Measurements from ENCODE around the gene VSX2.
A peak's percentile ranks its signal among the peaks of the same experiment; 100 is the strongest.

The VSX2 gene

GRCh38 chr14:74238974-74239847, at the start of gene VSX2:
VSX2 (plus strand) TSS chr14:74239449; CDS start chr14:74239562, 113 bp downstream.
- DNase-seq (ENCODE audit: low spot score) = no peak

- no peak for DNase-seq (ENCODE audit: low spot score)
Measured at GRCh38 chr14:74190927-74191575, 48.2 kb upstream of the VSX2 start.

DNA sequence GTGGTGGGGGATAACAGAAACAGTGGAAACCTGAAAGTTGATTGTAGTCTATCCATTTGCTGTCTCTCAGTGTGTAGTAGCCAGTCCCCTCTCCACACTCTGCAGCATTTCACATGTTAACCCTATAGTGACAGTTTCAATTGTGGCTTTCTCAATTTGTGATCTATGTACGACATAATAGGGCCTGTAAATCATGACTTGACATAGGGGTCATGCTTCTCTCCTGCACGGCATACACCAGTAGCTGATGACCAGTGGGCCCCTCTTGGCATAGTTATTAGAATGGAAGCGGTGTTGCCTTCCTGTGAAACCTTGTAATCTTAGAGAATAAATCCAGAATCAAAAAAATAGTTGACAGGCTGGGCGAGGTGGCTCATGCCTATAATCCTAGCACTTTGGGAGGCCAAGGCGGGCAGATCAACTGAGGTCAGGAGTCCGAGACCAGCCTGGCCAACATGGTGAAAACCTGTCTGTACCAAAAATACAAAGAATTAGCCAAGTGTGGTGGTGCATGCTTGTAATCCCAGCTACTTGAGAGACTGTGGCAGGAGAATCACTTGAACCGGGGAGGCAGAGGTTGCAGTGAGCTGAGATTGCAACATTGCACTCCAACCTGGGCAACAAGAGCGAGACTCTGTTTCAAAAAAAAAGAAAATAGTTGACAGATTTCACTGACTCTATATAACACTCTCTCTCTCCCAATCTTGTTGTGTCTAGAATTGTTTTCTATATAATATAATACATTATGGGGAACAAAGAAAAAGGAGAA, 44.6 kb upstream of the VSX2 start:
- no peak for DNase-seq (ENCODE audit: low spot score)

- no peak for DNase-seq (ENCODE audit: low spot score)
Measured at GRCh38 chr14:74195623-74196022, 43.6 kb upstream of the VSX2 start.

- DNase-seq (ENCODE audit: low spot score) = no peak
Measured at GRCh38 chr14:74198441-74199234, 40.6 kb upstream of the VSX2 start.

- no peak for DNase-seq (ENCODE audit: low spot score)
Measured at GRCh38 chr14:74202113-74202512, 37.1 kb upstream of the VSX2 start.

GRCh38 chr14:74203639-74204038, 35.6 kb upstream of the VSX2 start:
- DNase-seq (ENCODE audit: low spot score) = no peak

GRCh38 chr14:74204491-74204890, 34.8 kb upstream of the VSX2 start:
- DNase-seq (ENCODE audit: low spot score) = no peak

DNA sequence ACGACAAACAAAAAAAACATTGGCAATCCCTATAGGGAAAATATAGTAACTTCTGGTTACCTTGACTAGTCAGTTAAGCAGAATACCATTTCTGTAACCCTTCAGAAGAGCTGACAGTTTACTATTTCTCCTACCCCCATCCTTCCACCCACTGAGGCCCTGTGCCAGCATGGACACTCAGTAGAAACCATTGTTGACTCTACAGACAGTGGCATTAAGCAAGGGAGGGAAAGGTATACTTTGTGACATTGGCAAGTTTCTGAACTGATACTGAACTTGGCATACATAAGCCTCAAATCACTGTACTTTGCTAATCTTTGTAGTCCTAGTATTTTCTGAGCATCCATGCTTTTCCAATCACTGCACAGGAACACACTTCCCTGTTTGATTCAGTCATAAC, 33.4 kb upstream of the VSX2 start:
- no peak for DNase-seq (ENCODE audit: low spot score)

GRCh38 chr14:74207943-74208342, 31.3 kb upstream of the VSX2 start:
- DNase-seq (ENCODE audit: low spot score) = no peak

DNA sequence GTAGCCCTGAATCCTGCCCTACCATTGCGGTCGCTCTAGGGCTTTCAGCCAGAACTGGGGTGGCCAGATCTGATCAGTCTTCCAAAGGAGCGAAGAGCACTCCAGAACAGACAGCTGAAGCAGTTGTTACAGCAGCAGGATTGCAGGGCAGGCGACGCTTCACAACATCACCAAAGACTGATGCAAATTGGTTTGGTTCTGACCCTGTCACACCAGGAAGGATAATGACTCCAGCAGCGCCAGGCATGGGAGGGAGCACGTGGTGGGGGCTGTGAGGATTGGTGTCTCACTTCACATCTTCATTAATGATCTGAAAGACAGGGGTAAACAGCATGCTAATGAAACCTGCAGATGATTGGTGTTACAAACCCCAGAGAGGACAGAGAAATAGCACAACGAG, 30.6 kb upstream of the VSX2 start:
- DNase-seq (ENCODE audit: low spot score) = no peak

DNA sequence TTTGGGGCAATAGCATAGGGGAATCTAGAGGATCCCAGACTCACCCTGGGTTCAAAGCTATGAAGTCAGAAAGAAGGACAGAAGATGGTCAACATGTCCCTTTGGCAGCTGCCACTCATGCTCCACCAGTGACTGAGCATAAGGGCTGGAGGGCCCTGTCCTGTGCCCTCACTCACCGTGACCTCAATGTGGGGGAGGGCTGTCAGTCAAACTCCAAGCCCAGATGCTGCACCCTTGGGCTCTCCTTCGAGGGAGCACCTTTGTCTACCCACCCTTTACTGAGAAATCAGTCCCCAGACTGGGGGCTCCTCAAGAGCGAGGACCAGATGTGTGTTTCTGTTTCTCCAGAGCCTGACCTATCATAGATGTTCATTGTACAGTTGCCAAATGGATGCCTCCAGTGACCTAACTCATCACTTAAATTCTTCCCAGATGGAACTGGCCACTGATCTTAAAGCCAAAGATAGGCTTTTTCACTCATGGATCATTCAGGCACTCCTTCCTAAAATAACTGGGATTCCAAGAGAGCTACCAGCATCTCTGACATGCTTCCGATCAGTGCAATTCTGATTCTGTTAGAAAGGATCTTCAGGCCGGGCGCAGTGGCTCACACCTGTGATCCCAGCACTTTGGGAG, 27.2 kb upstream of the VSX2 start:
- no peak for DNase-seq (ENCODE audit: low spot score)

GRCh38 chr14:74213907-74214803, 25.1 kb upstream of the VSX2 start:
- DNase-seq (ENCODE audit: low spot score) = no peak

- no peak for DNase-seq (ENCODE audit: low spot score)
Measured at GRCh38 chr14:74216671-74217070, 22.6 kb upstream of the VSX2 start.

DNA sequence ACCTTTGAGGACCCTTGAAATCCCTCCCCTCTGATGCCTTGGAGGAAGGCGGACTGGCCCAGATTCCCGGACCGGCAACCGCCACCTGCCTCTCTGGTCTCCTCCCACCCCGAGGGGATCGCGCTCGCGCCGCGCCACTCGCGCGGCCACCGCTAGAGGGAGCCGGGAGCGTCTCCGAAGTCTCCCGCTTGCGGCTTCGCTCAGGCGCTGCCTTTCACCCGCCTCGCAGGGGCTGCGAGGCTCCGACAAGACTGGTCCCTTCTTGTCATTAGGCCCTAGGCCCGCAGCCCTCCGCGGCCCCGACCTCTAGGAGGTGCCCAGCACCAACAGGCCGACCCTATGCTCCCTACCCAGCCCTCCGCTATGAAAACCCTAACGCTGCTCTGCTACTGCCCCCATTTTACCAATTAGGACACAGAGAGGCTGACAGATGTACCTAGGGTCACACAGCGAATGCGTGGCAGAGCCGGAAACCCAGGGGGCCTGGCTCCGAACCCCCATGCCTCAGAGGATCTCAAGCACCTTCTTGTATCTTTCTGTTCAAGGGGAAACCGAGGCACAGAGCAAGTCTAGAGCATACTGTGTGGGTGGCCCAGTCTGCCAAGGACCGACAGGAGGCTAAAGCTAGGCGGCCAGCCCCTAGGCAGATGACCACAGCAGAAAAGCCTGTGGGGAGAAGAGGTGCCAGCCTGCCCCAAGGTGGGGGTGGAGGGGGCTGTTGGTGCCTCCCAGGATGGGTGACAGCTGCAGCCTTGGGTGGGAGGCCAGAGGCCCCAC, 21.4 kb upstream of the VSX2 start:
- DNase-seq (ENCODE audit: low spot score) = peak; percentile 53

- DNase-seq (ENCODE audit: low spot score) = no peak
Measured at GRCh38 chr14:74218462-74218861, 20.8 kb upstream of the VSX2 start.

- DNase-seq (ENCODE audit: low spot score) = no peak
Measured at GRCh38 chr14:74219277-74220205, 19.7 kb upstream of the VSX2 start.

DNA sequence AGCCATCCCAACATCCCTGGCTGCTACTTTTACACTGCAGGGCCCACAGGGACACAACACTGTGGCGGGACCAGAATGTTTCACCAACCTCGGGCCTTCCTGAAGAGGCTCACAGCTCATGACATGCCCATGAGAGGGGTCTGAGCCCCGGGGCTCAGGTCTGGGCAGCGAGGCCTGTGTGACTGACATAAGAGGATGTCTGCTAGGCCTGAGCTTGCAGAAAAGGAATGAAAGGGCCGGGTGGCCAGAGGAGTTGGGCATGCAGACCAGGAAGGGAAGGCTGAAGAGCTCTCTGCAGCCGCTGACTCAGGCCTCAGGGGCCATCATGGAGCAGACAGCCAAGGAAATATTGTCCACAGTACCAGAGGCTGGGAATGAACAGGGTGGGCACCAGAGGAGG, 18.3 kb upstream of the VSX2 start:
- no peak for DNase-seq (ENCODE audit: low spot score)
